ENCODE data around the gene NUP153.

The NUP153 gene

DNA sequence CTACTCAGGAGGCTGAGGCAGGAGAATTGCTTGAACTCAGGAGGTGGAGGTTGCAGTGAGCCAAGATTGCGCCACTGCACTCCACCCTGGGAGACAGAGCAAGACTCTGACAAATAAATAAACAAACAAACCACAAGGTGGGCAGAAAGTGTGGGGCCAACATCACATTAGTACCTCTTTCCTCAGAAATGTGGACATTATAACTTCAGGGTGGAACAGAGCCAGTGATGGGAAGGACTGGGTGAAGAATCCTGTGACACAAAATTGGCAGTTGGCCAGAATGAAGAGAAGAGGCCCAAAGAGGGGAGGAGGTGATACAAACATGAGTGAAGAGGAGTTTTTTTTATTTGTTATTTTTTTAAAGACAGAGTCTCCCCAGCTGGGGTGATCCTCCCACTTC is 50.6 kb downstream of the NUP153 start:
- peak; percentile 68 for DNase-seq

DNA sequence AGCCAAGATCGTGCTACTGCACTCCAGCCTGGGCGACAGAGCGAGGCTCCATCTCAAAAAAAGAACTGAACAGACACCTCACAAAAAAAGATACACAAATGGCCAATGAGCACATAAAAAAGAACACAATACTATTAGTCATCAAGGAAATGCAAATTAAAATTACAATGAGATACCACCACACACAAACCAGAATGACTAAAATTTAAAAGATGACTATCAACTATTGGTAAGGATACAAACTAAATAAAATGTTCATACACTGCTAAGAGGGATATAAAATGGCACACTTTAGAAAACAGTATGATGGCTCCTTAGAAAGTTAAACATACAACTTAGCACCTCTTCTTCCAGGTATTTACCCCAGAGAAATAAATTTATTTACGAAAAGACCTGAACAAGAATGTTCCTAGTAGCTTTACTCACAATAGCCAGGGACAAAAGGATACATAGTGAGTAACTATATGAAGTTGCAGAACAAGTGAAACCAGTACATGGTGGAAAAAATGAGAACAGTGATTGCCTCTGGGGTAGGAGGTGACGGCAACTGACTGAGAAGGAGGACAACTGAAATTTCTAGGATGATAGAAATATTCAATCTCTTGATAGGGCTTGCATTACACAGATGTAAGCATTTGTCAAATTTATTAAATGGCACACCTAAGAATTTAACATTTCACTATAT is 53.4 kb downstream of the NUP153 start:
- no peak for DNase-seq

DNA sequence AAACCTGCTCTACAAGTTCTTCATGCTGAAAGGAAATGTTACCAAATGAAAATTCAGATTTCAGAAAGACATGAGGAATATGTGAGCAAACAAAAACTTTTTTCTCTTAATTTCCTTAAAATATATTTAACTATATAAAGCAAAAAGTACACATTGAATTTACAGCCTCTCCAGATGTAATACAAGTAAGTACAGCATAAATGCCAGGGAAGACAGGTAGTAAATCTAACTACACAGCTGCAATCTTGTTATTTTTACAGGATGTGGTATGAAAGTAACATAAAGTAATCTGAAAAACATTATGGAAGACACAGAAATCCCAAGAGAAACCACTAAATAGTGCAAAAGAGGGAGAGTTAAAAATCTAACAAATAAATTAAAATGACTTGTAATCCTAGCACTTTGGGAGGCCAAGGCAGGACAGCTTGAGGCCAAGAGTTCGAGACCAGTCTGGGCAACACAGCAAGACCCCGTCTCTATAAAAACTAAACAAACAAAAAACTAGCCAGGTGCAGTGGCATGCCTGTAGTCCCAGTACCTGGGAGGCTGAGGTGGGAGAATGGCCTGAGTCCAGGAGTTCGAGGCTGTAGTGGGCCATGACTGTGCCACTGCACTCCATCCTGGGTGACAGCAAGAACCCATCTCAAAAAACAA is 55.9 kb downstream of the NUP153 start:
- no peak for DNase-seq

DNA sequence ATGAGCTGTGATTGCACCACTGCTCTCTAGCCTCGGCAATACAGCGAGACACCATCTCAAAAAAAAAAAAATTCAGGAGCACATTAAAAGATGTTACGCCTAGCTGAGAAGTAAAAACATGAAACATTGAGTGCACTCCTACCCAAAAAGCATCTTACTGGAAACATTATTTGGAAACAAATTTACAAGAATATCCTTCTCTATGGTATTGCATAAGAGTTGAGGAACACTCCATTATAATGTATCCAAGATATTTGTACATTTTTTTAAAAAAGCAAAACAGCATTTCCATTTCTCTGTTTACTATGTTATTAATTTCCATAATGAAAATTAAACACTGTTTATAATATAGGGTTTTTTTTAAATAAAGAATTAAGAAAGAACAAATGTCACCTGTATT is 58.0 kb downstream of the NUP153 start:
- DNase-seq: no peak

DNA sequence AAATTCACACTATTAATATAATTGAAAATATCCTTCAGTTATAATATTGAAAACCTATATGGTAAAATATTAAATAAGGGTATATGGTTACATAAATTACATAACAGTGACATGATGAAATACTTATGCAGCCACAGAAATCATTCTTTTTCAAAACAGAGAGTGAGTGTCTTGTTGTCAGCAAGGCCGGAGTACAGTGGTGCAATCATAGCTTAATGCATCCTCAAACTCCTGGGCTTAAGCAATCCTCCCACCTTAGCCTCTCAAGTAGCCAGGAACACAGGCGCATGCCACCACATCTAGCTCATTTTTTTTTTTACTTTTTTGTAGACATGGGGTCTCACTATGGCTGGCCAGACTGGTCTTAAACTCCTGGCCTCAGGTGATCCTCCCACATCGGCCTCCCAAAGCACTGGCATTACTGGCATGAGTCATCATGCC is 66.2 kb downstream of the NUP153 start:
- peak; percentile 49 for DNase-seq

DNA sequence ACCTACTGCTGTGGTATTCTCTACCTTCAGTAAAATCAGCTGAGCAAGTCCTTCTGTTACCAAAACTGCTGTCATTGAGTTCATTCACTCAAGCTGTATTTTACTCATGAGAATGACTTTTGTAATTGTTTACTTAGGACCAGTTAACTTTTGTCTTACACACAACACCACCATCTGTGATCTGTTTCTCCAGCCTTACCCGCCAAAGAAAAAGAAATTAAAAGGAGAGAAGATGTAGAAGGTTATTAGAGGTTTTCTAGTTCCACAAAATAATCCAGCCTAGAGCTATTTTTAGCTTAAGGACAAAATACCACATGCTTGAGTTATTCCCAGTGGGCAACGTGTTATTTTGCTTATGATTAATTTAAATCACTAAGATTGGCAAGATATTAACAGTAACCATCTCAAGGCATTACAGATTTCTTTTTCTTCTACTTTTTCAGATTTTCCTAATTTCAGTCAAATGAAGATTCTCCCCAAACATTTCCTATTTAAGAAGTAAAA is 68.5 kb downstream of the NUP153 start:
- no peak for DNase-seq

DNA sequence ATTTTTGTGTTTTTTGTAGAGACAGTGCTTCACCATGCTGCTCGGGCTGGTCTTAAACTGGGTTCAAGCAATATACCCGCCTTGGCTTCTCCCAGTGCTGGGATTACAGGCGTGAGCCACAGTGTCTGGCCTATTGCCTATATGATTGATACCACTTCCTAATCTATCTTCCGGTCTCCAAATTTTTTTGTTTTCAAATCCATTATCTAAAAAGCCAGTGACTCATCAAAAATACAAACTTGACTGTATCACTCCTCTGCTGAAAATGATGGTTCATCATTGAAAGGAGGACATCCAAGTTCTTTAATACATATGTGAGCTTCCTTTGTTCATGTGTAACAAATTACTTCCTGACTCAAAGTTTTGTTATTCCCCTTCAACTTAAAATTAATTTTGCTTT is 71.2 kb downstream of the NUP153 start:
- DNase-seq: no peak

DNA sequence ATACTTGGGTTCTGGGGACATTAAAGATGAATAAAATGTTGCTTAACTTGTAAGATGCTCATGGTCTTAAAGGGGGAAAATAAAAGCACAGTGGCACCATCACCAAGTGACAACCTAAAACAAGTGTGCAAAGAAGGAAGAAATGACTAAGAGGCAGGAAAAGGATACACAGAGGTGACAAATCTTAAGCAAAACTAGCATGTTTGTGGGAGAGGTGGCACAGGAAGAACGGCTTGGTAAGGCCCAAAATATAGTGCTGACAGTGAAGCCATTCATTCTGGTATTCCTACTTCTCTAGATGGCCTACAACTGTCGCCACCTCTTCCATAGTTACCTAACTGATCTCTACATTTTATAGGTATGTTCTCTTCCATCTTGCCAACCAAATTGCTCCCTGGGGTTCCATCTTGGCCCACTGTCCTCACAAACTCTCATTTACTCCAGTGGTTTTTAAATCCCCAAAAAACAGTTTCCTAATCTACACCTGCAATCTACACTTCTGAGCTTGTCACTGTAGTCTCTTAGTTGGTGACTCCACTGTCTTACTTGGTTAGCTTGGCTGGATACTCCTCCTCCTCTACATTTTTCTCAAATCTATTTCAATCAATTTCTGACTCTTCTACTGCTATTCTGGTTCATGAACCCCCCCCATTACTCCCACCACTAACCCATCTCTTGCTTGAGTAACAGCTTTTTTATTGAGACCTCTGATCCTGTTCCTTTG is 73.1 kb downstream of the NUP153 start:
- no peak for DNase-seq

DNA sequence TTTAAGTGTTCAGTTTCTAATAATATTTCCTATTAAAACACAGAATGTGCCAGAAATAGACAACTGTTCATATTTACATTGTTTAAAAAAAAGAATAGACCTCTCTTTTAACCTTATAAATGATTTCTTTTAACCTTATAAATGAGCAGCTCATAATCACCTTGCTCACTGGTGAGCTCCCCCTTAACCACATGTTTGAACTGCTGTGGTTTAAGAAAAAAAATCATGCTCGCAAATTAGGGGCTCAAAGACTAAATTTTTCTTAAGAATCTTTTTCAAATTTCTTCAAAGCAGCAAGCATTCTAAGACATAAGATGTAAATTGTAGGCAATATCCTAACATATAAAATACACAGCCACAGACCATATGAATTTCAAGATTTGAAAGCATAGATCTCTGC is 73.8 kb downstream of the NUP153 start:
- DNase-seq: no peak

DNA sequence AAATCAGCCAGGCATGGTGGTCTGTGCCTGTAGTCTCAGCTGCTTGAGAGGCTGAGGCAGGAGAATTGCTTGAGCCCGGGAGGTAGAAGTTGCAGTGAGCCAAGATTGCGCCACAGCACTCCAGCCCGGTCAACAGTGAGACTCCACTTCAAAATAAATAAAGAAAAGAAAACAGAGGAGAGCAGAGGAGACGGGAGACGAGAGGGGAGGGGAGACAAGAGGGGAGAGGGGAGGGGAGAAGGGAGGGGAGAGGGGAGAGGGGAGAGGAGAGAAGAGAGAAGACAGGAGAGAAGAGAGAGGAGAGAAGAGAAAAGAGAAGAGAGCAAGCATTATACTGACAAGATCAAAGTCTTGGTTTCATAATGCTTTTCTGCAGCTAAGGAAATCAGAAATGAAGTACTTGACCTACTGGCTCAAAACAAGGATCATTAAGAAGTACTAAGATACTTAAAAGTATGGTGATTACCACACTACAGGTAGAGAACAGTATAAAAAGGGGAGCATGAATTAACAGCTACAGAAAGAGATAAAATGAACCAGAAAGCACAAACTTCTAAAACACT is 76.1 kb downstream of the NUP153 start:
- no peak for DNase-seq

DNA sequence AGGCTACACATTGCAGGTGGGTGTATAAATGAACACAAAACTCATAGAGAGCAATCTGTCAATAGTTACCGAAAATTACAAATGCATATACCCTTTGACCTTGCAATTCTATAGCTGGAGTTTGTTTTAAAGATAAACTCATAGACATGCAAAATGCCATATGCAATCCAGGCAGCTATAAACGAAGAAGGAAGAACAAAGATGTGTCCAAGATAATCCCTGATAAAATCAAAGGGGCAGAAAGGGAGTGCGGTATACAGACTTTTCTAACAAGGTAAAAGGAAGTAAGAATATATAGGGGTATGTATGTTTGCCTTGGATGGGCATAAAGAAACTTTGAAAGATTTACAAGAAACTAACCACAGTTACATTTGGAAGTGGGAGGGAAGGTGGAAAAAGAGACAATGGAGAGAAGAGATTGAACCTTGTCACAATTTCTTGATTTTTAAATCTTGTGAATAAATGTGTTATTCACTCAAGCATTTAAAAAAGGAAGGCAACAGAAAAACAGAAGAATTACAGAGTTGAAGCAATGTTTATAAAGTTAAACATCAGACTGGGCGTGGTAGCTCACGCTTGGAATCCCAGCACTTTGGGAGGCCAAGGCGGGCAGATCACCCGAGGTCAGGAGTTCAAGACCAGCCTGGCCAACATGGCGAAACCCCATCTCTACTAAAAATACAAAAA is 76.8 kb downstream of the NUP153 start:
- DNase-seq: no peak

DNA sequence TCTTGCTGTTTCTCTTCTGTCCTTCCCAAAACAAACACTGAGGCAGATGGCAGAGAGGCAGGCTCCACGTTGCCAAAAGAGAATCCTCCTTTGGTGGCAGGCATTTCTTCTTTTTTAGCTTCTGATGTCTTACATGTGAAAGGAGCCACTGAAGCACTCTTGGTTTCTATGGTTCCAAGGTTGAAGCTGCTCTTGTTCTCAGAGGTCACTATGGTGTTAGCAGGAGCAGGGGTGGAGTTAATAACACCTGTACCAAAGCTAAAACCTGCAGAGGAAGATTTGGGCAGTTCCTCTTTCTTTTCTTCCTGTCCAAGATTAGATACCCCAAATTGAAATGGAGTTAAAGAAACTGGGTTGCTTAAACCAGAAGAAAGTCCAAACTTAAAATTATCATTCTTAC is 77.9 kb downstream of the NUP153 start:
- peak; percentile 13 for DNase-seq

DNA sequence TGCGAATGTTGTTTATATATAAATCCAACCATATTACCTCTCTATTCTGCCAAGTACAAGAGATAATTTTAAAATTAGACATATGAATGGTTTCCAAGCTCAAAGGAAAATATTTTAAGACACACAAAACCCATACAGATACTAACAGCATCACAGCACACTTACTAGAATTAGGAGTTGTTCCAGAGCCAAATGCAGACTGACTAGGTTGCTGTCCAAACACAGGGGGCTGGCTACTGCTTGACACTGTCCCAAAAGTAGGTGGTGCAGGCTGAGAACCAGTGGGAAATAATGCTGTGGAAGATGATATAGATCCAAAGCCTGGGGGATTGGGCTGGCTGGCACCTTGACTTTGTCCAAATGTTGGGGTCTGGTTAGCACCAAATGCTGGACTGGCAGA is 82.3 kb downstream of the NUP153 start:
- DNase-seq: no peak

DNA sequence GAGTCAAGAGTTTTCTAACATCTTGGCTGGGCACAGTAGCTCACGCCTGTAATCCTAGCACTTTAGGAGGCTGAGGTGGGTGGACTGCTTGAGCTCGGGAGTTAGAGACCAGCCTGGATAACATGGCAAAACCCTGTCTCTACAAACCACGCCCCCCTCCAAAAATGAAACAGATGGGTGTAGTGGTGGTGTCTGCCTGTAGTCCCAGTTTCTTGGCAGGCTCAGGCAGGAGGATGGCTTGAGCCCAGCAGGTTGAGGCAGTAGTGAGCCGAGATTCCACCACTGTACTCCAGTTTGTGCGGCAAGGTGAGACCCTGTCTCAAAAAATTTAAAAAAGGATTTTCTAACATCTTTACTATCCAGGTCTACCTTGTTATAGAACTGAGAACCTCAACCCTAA is 84.6 kb downstream of the NUP153 start:
- peak; percentile 28 for DNase-seq

DNA sequence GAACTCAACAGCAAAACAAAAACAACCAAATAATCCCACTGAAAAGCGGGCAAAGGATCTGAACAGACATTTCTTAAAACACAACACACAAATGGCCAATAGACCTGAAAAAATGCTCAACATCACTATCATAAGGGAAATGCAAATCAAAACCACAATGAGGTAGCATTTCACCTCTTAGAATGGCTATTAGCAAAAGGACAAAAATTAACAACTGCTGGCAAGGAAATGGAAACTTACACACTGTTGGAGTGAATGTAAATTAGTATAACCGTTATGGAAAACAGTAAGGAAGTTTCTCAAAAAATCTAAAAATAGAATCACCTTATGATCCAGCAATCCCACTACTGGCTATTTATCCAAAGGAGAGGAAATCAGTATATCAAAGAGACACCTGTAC is 85.7 kb downstream of the NUP153 start:
- peak; percentile 27 for DNase-seq

DNA sequence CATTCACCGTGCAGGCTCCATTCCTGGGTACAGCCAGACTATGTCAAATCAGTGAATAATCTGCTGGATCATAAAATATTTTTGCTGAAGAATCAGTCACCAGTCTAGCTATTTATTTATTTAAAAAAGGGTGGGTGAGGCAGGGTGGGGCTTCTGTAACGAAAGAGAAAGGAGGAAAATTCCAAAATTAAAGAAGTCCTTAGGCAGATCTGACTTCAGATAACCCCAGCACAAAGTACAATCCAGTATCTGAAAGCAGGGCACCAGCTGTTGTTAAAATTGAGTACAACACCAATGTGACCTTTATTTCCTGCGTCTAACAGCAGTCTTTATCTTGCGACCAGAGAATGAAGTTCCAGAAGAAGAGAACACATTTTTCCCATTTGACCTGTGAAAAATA is 90.9 kb downstream of the NUP153 start:
- no peak for DNase-seq

DNA sequence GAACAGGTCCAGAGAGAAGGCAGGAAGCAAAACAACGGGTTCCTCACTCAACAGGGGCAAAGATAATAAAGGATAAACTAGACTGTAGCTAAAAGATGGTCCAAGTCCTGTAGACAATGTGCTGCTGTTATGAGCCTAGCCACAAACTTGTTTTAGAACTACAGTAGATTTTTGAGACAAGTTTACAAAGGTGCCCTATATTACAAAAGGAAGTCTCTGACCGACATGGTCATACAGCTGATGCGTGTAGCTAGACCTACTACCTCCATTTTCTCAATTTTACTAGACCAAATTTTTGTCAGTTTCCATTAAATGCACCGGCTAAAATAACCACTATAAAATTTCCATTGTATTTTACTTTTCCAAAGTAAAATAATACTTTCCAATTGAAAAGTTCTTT is 94.7 kb downstream of the NUP153 start:
- DNase-seq: no peak

DNA sequence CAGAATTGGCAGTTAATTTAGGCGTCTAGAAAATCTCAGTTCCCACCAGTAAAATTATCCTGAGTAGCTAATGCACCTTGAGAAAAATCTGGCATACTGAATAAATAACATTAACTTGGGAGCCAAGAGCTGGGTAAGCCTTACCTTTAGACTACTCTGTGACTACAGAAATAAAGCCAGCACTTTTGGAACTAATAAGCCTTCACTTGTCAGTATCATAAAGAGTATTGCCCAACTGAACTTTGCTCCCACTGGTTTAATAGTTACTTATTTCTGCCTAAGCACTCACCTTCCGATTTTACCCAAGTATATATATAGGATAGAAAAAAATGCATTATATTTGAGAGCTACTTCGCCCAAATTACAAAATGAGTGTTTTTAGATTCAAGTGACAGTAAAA is 95.9 kb downstream of the NUP153 start:
- DNase-seq: no peak

DNA sequence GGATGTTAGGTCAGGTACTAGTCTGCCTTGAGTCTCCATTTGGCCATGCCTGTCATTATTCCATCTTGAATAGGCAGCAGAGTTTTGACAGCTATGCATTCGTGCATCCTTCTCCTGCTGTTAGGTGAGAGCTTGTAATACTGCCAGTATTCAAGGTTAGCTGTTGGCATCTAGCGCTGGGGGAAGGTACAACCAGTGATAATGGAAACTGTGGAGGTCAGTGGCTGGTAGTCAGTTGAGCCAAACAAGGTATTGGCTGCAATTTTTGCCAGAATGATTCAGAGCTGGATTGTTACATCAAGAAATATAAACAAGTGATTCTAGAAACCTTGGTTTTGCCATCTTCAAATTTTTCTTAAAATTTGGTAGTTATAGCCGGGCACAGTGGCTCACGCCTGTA is 100.1 kb downstream of the NUP153 start:
- DNase-seq: no peak

DNA sequence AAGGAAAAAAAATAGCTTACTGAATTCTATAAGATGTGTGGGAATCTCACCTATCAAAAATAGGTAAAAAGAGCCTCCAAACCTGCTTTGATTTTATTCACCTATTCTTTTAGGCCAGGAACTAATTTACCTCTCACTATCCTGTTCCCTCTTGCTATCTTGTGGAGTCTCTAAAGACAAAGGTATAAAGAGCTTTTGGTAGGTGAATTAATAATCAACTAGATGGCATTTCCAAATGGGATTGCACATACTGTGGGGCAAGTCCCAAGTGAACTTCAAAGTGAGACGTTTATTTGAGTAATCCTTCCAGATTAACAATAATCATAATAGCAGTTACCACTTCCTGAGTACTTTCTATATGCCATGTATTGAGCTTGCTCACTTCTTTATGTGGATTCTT is 103.8 kb downstream of the NUP153 start:
- DNase-seq: no peak

DNA sequence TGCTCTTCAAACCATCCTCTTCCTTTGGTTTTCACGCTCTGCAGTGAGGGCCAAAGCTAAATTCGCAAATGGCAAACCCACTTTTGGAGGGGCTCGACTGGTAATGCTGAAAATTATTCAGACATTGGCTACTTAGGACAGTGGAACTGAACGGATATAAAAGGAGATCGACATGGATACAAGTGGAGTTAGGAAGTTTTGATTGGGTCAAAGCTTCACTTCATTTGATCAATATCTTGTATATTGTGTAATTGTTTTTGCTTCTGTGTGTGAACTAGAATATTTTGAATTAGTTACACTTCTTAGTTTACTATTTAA is 105.4 kb downstream of the NUP153 start:
- DNase-seq: peak; percentile 24

DNA sequence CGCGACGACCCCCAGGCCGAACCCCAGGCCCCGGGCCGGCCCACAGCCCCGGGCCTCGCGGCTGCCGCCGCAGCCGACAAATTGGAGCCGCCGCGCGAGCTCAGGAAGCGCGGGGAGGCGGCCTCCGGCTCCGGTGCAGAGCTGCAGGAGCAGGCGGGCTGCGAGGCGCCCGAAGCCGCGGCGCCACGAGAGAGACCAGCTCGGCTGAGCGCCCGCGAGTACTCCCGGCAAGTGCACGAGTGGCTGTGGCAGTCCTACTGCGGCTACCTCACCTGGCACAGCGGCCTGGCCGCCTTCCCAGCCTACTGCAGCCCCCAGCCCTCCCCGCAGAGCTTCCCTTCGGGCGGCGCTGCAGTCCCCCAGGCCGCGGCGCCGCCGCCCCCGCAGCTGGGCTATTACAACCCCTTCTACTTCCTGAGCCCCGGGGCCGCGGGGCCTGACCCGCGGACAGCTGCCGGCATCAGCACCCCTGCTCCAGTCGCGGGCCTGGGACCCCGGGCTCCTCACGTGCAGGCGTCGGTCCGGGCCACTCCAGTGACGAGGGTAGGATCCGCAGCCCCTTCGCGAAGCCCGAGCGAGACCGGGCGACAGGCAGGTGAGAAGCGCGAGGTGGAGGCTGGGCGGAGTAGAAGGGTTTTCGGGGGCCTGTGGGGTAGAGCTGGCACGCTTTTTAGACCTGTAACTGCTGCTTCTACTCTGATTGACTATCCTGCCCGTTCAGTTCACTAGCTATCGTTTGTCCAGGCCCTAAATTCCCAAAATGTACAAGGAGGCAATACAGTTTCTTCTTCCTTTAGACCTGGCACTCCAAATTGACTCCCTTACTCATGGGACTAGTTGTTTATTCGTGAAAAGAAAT is 106.0 kb downstream of the NUP153 start:
- DNase-seq: peak; percentile 64
